Calu3 (cell line): ENCODE measurements around the gene COL4A2. TPM values are rescaled to one million over a fixed set of nuclear protein-coding genes. Genes with fewer than 3 reads are reported as not detected.

ENCODE experiments used
- BruUV-seq: library from RNA; stranded (reverse); fragments of 400-500 nt; replicated peaks from 2 replicates; lab custom pipeline; 2021; lab: Mats Ljungman, UMichigan
- CTCF ChIA-PET: fragments of 300-600 bp; sonication (Branson Sonifier 250); formaldehyde crosslinking; loops from one replicate; lab custom pipeline; 2022; ENCODE audit warnings: antibody characterized with exemption; lab: Charles Lee
- DNase-seq: peaks from one replicate; pipeline ENCODE4 v3.0.0; 2022
- H3K27ac Mint-ChIP-seq: one replicate; pipeline ENCODE4 v1.8.0; 2022; ENCODE audit warnings: mixed read lengths; ENCODE audit not compliant: unreplicated experiment
- H3K27me3 Mint-ChIP-seq: one replicate; pipeline ENCODE4 v1.8.0; 2022; ENCODE audit warnings: mixed read lengths; ENCODE audit not compliant: unreplicated experiment
- H3K36me3 Mint-ChIP-seq: one replicate; pipeline ENCODE4 v1.8.0; 2022; ENCODE audit warnings: mild to moderate bottlenecking, moderate library complexity, mixed read lengths; ENCODE audit not compliant: insufficient read depth, unreplicated experiment
- H3K4me1 Mint-ChIP-seq: one replicate; pipeline ENCODE4 v1.8.0; 2022; ENCODE audit warnings: mild to moderate bottlenecking, low read depth, mixed read lengths; ENCODE audit not compliant: unreplicated experiment
- H3K4me3 Mint-ChIP-seq: one replicate; pipeline ENCODE4 v1.8.0; 2022; ENCODE audit warnings: mild to moderate bottlenecking, low read depth, moderate library complexity, mixed read lengths; ENCODE audit not compliant: unreplicated experiment
- H3K9me3 Mint-ChIP-seq: one replicate; pipeline ENCODE4 v1.8.0; 2022; ENCODE audit warnings: low read depth, mixed read lengths; ENCODE audit not compliant: unreplicated experiment
- intact Hi-C: fragments of 100-400 bp; cut with micrococcal nuclease; formaldehyde crosslinking; loops from one replicate; pipeline ENCODE4 v1.10.0; 2022; ENCODE audit not compliant: unreplicated experiment
- total RNA-seq: library from RNA; stranded (reverse); gene quantifications from 2 replicates; pipeline ENCODE4 v1.2.3, GENCODE V29; 2022
- TF ChIP-seq, protein P1 (sequence below): fragments of 200-600 bp; IDR thresholded peaks from one replicate; pipeline ENCODE4 v1.8.0; 2022; ENCODE audit warnings: antibody characterized with exemption; ENCODE audit not compliant: unreplicated experiment

The COL4A2 gene
- total RNA-seq, 1 experiment from 2014 or later = 0.42 TPM

DNA sequence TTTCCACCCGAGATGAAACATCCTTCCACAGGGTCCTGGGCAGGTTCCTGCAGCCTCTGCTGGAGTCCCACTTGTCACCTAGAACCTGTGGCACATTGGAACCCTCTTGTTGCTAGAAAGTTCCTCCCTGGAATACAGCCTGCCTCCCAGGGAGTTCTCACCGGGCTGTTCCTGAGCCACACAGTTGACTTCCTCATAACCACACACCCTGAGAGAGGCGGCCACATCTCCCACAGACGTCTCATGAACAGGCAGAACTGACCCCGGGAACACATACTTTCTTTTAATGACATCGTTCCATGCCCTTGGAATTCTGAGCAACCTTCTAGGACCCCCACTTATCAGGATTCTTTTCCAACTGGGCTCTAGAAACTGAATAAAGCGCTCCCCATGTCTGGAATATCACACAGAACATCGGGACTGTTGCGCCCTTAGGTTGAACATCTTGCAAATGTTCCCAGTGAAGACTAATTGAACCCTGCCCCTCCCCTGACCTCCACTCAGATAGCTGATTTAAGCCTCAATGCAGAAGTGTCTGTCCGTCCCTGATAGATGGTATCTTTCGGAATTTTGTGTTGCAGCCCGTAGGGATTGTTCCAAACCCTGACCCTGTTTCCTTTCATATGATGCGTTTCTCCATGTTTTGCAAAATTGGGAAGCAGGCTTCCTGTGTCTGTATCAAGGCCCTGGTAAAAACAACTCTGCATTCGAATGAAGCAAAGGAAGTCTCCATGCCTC lies 163.4 kb downstream of the COL4A2 start:
- DNase-seq = no peak

DNA sequence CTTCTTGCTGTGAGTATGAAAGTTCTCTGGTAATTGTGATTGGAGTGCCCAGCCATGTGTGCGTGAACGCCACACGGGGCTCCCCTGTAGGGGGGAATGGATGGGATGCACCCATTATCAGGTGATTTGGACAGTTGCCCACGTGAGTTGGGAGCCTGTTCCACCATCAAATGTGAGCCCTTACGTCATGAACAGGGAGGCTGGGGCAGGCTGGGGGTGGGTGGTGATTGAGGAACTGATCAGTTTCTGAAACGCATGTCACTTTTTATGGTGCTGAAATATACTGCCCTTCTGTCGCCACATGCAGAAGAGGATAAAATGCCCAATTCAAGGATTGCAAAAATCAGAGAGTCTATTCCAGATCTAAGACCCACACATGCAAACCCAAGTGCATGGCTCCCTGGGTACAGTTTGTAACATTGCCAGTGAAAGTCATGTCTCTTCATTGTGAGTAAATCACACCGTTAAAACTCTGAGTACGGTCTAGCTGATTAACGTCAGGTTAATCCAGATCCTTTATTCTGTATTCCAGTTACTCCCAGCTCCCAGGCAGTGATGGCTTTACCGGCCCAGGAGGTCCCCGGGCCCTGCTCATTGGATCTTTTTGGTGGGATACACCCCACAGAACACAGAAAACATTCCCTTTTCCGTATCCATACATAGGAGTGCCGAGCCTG lies 164.2 kb downstream of the COL4A2 start:
- H3K9me3 Mint-ChIP-seq = no peaks in the 10 kb centered on the region
- TF ChIP-seq, protein P1, sequence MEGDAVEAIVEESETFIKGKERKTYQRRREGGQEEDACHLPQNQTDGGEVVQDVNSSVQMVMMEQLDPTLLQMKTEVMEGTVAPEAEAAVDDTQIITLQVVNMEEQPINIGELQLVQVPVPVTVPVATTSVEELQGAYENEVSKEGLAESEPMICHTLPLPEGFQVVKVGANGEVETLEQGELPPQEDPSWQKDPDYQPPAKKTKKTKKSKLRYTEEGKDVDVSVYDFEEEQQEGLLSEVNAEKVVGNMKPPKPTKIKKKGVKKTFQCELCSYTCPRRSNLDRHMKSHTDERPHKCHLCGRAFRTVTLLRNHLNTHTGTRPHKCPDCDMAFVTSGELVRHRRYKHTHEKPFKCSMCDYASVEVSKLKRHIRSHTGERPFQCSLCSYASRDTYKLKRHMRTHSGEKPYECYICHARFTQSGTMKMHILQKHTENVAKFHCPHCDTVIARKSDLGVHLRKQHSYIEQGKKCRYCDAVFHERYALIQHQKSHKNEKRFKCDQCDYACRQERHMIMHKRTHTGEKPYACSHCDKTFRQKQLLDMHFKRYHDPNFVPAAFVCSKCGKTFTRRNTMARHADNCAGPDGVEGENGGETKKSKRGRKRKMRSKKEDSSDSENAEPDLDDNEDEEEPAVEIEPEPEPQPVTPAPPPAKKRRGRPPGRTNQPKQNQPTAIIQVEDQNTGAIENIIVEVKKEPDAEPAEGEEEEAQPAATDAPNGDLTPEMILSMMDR = no peak
- H3K4me3 Mint-ChIP-seq = no peak overlapping the region
- BruUV-seq = no TSS peak
- no peaks in the 10 kb centered on the region for H3K4me1 Mint-ChIP-seq
- H3K27ac Mint-ChIP-seq = no peak overlapping the region
- CTCF ChIA-PET = no interaction called here
- no peaks in the 10 kb centered on the region for H3K36me3 Mint-ChIP-seq
- no peaks in the 10 kb centered on the region for H3K27me3 Mint-ChIP-seq
- no peak for DNase-seq
- intact Hi-C loops = no loop called here

More for the DNA sequence above, 163.4 kb downstream of the COL4A2 start:
- H3K4me1 Mint-ChIP-seq = no peaks in the 10 kb centered on the region
- intact Hi-C loops = no loop called here
- TF ChIP-seq, protein P1 = no peak
- H3K9me3 Mint-ChIP-seq = no peaks in the 10 kb centered on the region
- CTCF ChIA-PET = no interaction called here
- BruUV-seq = no TSS peak
- no peaks in the 10 kb centered on the region for H3K27me3 Mint-ChIP-seq
- H3K4me3 Mint-ChIP-seq = no peak overlapping the region
- no peak overlapping the region for H3K27ac Mint-ChIP-seq
- no peaks in the 10 kb centered on the region for H3K36me3 Mint-ChIP-seq

DNA sequence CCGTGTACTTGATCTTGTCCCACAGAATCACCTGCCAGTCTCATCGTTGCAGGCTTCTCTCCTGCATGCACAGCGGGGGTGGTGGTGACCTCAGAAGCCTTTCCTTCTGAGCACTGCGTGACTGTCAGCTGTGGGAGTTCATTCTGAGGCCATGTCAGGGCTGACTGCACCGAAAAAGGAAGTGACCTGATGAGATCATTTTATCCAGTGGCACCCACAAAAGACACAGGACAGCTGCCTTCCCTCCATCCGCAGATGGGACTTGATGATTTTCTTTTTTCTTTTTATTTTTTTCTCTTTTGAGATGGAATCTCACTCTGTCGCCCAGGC lies 164.7 kb downstream of the COL4A2 start:
- intact Hi-C loops = no loop called here
- Mint-ChIP-seq H3K27me3 (peaks cover 5% of the 10 kb centered on the region), H3K4me3 (no peak overlapping the region), H3K9me3 (no peaks in the 10 kb centered on the region), H3K36me3 (no peaks in the 10 kb centered on the region), H3K4me1 (no peaks in the 10 kb centered on the region), H3K27ac (no peak overlapping the region)
- BruUV-seq = no TSS peak
- CTCF ChIA-PET = no interaction called here
- TF ChIP-seq, protein P1 = no peak
- DNase-seq = no peak

DNA sequence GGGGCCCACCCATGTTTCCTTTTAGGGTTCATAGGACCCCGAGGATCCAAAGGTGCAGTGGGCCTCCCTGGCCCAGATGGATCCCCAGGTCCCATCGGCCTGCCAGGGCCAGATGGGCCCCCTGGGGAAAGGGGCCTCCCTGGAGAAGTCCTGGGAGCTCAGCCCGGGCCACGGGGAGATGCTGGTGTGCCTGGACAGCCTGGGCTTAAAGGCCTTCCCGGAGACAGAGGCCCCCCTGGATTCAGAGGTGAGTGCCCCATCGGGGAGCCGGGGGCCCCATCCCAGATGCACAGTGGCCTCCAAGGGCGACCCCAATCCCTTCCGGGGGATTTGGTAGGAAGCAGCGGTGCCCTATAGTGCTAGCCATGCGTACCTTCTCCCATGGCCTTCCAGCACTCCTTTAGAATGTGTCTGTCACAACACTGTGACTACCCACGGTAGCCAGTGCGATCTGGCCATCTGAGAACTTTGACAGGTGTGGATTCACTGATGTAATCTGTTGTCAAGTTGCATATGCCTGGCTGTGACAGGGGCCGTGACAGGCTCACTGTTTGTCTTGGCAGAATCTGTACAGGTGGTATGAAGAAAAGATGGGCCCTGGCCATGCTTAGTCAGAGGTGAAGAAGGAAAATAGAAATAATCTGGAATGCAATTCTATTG lies 165.9 kb downstream of the COL4A2 start:
- H3K27ac Mint-ChIP-seq = no peak overlapping the region

More for the DNA sequence above, 165.9 kb downstream of the COL4A2 start:
- BruUV-seq = no TSS peak
- DNase-seq = no peak
- Mint-ChIP-seq H3K4me1 (no peaks in the 10 kb centered on the region), H3K27me3 (peaks cover 7% of the 10 kb centered on the region), H3K9me3 (no peaks in the 10 kb centered on the region), H3K36me3 (no peaks in the 10 kb centered on the region), H3K4me3 (no peak overlapping the region)
- CTCF ChIA-PET = no interaction called here
- TF ChIP-seq, protein P1 = no peak
- intact Hi-C loops = no loop called here
